Esophagus muscularis mucosa (tissue), 4 donors: Measurements from ENCODE around the gene GLIS2.

Source experiments
- EP300 ChIP-seq: sonication (generic); formaldehyde crosslinking; IDR thresholded peaks from one replicate; pipeline ENCODE4 v1.6.1; 2017; ENCODE audit warnings: antibody characterized with exemption
- POLR2A ChIP-seq: fragments of 450-650 bp; IDR thresholded peaks from one replicate; pipeline ENCODE4 v1.6.1; 2017; ENCODE audit warnings: antibody characterized with exemption, moderate library complexity, mild to moderate bottlenecking, low read depth
- POLR2AphosphoS5 ChIP-seq, 2 donors: sonication (generic); formaldehyde crosslinking; IDR thresholded peaks; one replicate each; pipeline ENCODE4 v1.6.1; 2017; ENCODE audit warnings: antibody characterized with exemption in 2 of 2
- TF ChIP-seq, protein P1 (sequence below), 3 experiments: fragments of 200-600 bp in 2 of 3; fragments of 450-650 bp in 1 of 3; sonication (generic) in 2 of 3; IDR thresholded peaks; one replicate each; pipeline ENCODE4 v1.5.1; 2017 to 2019; ENCODE audit warnings: antibody characterized with exemption in 3 of 3, mild to moderate bottlenecking in 2 of 3, moderate library complexity in 1 of 3

GRCh38 chr16:4376893-4377572 lies 61.2 kb downstream of the GLIS2 start:
- TF ChIP-seq POLR2A (no peak), EP300 (no peak), POLR2AphosphoS5 (IDR thresholded peaks at IDR 0.05) (no peak)
- TF ChIP-seq, protein P1, sequence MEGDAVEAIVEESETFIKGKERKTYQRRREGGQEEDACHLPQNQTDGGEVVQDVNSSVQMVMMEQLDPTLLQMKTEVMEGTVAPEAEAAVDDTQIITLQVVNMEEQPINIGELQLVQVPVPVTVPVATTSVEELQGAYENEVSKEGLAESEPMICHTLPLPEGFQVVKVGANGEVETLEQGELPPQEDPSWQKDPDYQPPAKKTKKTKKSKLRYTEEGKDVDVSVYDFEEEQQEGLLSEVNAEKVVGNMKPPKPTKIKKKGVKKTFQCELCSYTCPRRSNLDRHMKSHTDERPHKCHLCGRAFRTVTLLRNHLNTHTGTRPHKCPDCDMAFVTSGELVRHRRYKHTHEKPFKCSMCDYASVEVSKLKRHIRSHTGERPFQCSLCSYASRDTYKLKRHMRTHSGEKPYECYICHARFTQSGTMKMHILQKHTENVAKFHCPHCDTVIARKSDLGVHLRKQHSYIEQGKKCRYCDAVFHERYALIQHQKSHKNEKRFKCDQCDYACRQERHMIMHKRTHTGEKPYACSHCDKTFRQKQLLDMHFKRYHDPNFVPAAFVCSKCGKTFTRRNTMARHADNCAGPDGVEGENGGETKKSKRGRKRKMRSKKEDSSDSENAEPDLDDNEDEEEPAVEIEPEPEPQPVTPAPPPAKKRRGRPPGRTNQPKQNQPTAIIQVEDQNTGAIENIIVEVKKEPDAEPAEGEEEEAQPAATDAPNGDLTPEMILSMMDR (IDR thresholded peaks at IDR 0.05) = no peak
